Stimulated activated naive CD8-positive, alpha-beta T cell treated with anti-CD3 and anti-CD28 coated beads, Interleukin-15, amount 100 ng/mL, for 72 hours (primary cell): ENCODE data around the gene FAM171A1.

Experiments
- ATAC-seq: fragments of 150-1000 bp; cut with Tn5 transposase; 2 replicates; pipeline ENCODE4 v1.10.0; 2021; ENCODE audit warnings: mild to moderate bottlenecking, moderate library complexity
- DNase-seq, 2 donors: peaks; one replicate each; pipeline ENCODE4 v3.0.0; 2021 to 2022
- H3K27ac Mint-ChIP-seq, 2 donors: one replicate each; pipeline ENCODE4 v1.8.0; 2022; ENCODE audit warnings: mild to moderate bottlenecking in 2 of 2, mixed read lengths in 2 of 2, moderate library complexity in 2 of 2
- H3K27me3 Mint-ChIP-seq: one replicate; pipeline ENCODE4 v1.8.0; 2022; ENCODE audit warnings: mixed read lengths
- H3K4me1 Mint-ChIP-seq: one replicate; pipeline ENCODE4 v1.8.0; 2022; ENCODE audit warnings: mild to moderate bottlenecking, mixed read lengths
- H3K4me3 Mint-ChIP-seq, 2 donors: one replicate each; pipeline ENCODE4 v1.8.0; 2022; ENCODE audit warnings: mild to moderate bottlenecking in 2 of 2, mixed read lengths in 2 of 2, moderate library complexity in 1 of 2
- H3K9me3 Mint-ChIP-seq, 2 donors: one replicate each; pipeline ENCODE4 v1.8.0; 2022; ENCODE audit warnings: mixed read lengths in 2 of 2

FAM171A1 gene

GRCh38 chr10:15321431-15322341 is 49.4 kb downstream of the FAM171A1 start:
- Mint-ChIP-seq H3K4me3 (no peak overlapping the region), H3K9me3 (no peaks in the 10 kb centered on the region), H3K27me3 (no peaks in the 10 kb centered on the region), H3K4me1 (peaks cover 16% of the 10 kb centered on the region), H3K27ac (no peak overlapping the region)
- ATAC-seq = no peak
- DNase-seq = no peak

GRCh38 chr10:15320522-15321203 is 50.4 kb downstream of the FAM171A1 start:
- ATAC-seq (no peak), DNase-seq (no peak)
- no peak overlapping the region for H3K27ac Mint-ChIP-seq

GRCh38 chr10:15320118-15320517 is 51.0 kb downstream of the FAM171A1 start:
- Mint-ChIP-seq H3K27me3 (no peaks in the 10 kb centered on the region), H3K4me1 (peaks cover 7% of the 10 kb centered on the region), H3K4me3 (no peak overlapping the region), H3K27ac (no peak overlapping the region), H3K9me3 (no peaks in the 10 kb centered on the region)
- no peak for DNase-seq
- ATAC-seq = no peak

More at GRCh38 chr10:15320522-15321203, 50.4 kb downstream of the FAM171A1 start:
- Mint-ChIP-seq H3K27me3 (no peaks in the 10 kb centered on the region), H3K9me3 (no peaks in the 10 kb centered on the region), H3K4me1 (peaks cover 12% of the 10 kb centered on the region), H3K4me3 (no peak overlapping the region)

GRCh38 chr10:15316871-15317464 is 54.1 kb downstream of the FAM171A1 start:
- no peak for DNase-seq
- no peaks in the 10 kb centered on the region for H3K9me3 Mint-ChIP-seq
- peaks cover 6% of the 10 kb centered on the region for H3K4me1 Mint-ChIP-seq
- no peak overlapping the region for H3K4me3 Mint-ChIP-seq
- no peak for ATAC-seq
- no peak overlapping the region for H3K27ac Mint-ChIP-seq
- H3K27me3 Mint-ChIP-seq = no peaks in the 10 kb centered on the region

- Mint-ChIP-seq H3K9me3 (no peaks in the 10 kb centered on the region), H3K4me1 (peaks cover 6% of the 10 kb centered on the region), H3K27me3 (no peaks in the 10 kb centered on the region), H3K27ac (no peak overlapping the region), H3K4me3 (no peak overlapping the region)
- ATAC-seq (no peak), DNase-seq (no peak)
These were observed 54.9 kb downstream of the FAM171A1 start for GRCh38 chr10:15316145-15316544.

GRCh38 chr10:15315286-15315685 is 55.8 kb downstream of the FAM171A1 start:
- DNase-seq = no peak
- no peak overlapping the region for H3K27ac Mint-ChIP-seq
- no peak overlapping the region for H3K4me3 Mint-ChIP-seq
- H3K9me3 Mint-ChIP-seq = no peaks in the 10 kb centered on the region
- H3K27me3 Mint-ChIP-seq = no peaks in the 10 kb centered on the region
- peaks cover 6% of the 10 kb centered on the region for H3K4me1 Mint-ChIP-seq
- ATAC-seq = no peak

GRCh38 chr10:15314482-15315045 is 56.5 kb downstream of the FAM171A1 start:
- Mint-ChIP-seq H3K27me3 (no peaks in the 10 kb centered on the region), H3K9me3 (no peaks in the 10 kb centered on the region)
- DNase-seq = no peak

GRCh38 chr10:15313843-15314242 is 57.2 kb downstream of the FAM171A1 start:
- DNase-seq = no peak
- H3K27ac Mint-ChIP-seq = no peak overlapping the region
- ATAC-seq = no peak
- no peaks in the 10 kb centered on the region for H3K9me3 Mint-ChIP-seq
- no peak overlapping the region for H3K4me3 Mint-ChIP-seq
- H3K27me3 Mint-ChIP-seq = no peaks in the 10 kb centered on the region
- H3K4me1 Mint-ChIP-seq = peaks cover 6% of the 10 kb centered on the region

More at GRCh38 chr10:15314482-15315045, 56.5 kb downstream of the FAM171A1 start:
- ATAC-seq = no peak
- Mint-ChIP-seq H3K4me1 (peaks cover 6% of the 10 kb centered on the region), H3K4me3 (no peak overlapping the region), H3K27ac (no peak overlapping the region)

GRCh38 chr10:15313047-15313446 is 58.0 kb downstream of the FAM171A1 start:
- H3K9me3 Mint-ChIP-seq = no peaks in the 10 kb centered on the region
- no peak overlapping the region for H3K4me3 Mint-ChIP-seq
- no peak overlapping the region for H3K27ac Mint-ChIP-seq
- DNase-seq = no peak
- ATAC-seq = no peak
- no peaks in the 10 kb centered on the region for H3K27me3 Mint-ChIP-seq
- H3K4me1 Mint-ChIP-seq = peaks cover 6% of the 10 kb centered on the region

- no peak overlapping the region for H3K27ac Mint-ChIP-seq
- no peaks in the 10 kb centered on the region for H3K9me3 Mint-ChIP-seq
- ATAC-seq (no peak), DNase-seq (no peak)
- no peaks in the 10 kb centered on the region for H3K27me3 Mint-ChIP-seq
- no peak overlapping the region for H3K4me3 Mint-ChIP-seq
- peaks cover 6% of the 10 kb centered on the region for H3K4me1 Mint-ChIP-seq
These were observed 59.4 kb downstream of the FAM171A1 start for GRCh38 chr10:15311569-15312280.

- no peaks in the 10 kb centered on the region for H3K27me3 Mint-ChIP-seq
- peak overlapping the region in 1 of 2 donors; percentile 90 for H3K27ac Mint-ChIP-seq
- H3K9me3 Mint-ChIP-seq = no peaks in the 10 kb centered on the region
- ATAC-seq = no peak
- H3K4me1 Mint-ChIP-seq = peaks cover 6% of the 10 kb centered on the region
- no peak for DNase-seq
- no peak overlapping the region for H3K4me3 Mint-ChIP-seq
These were observed 60.1 kb downstream of the FAM171A1 start for GRCh38 chr10:15310776-15311568.

GRCh38 chr10:15309221-15309620 is 61.9 kb downstream of the FAM171A1 start:
- H3K4me1 Mint-ChIP-seq = peaks cover 6% of the 10 kb centered on the region
- H3K9me3 Mint-ChIP-seq = no peaks in the 10 kb centered on the region
- no peaks in the 10 kb centered on the region for H3K27me3 Mint-ChIP-seq
- no peak overlapping the region for H3K4me3 Mint-ChIP-seq
- no peak for DNase-seq
- ATAC-seq = no peak
- no peak overlapping the region for H3K27ac Mint-ChIP-seq

GRCh38 chr10:15306735-15307280 is 64.3 kb downstream of the FAM171A1 start:
- no peak for ATAC-seq
- Mint-ChIP-seq H3K27ac (no peak overlapping the region), H3K4me3 (no peak overlapping the region), H3K9me3 (no peaks in the 10 kb centered on the region), H3K4me1 (no peaks in the 10 kb centered on the region), H3K27me3 (no peaks in the 10 kb centered on the region)
- no peak for DNase-seq

GRCh38 chr10:15305634-15306033 is 65.5 kb downstream of the FAM171A1 start:
- no peak for DNase-seq
- no peak overlapping the region for H3K27ac Mint-ChIP-seq
- H3K4me1 Mint-ChIP-seq = no peaks in the 10 kb centered on the region
- H3K9me3 Mint-ChIP-seq = no peaks in the 10 kb centered on the region
- ATAC-seq = no peak
- H3K27me3 Mint-ChIP-seq = no peaks in the 10 kb centered on the region
- H3K4me3 Mint-ChIP-seq = no peak overlapping the region
